ENCODE measurements around the gene ISLR.

ISLR gene

GRCh38 chr15:74192751-74193150 lies 19.2 kb downstream of the ISLR start:
- in situ Hi-C loops (cut with HindIII; ENCODE audit: low sequenced_read_pairs), result loop anchor here (5.0 kb wide), 1 partner anchor 50 kb away; no protein-coding TSS in a partner anchor

- in situ Hi-C loops (cut with HindIII; ENCODE audit: low sequenced_read_pairs), result loop anchor here (5.0 kb wide), 1 partner anchor 49 kb away; no protein-coding TSS in a partner anchor
Observed at GRCh38 chr15:74193299-74193718, 19.8 kb downstream of the ISLR start.

GRCh38 chr15:74193905-74194304 lies 20.4 kb downstream of the ISLR start:
- in situ Hi-C loops (cut with HindIII; ENCODE audit: low sequenced_read_pairs), result loop anchor here (5.0 kb wide), 1 partner anchor 48 kb away; no protein-coding TSS in a partner anchor

GRCh38 chr15:74194572-74195559 lies 21.4 kb downstream of the ISLR start:
- in situ Hi-C loops (cut with HindIII; ENCODE audit: low sequenced_read_pairs), result loop anchor here (5.0 kb wide), 1 partner anchor 47 kb away; no protein-coding TSS in a partner anchor

GRCh38 chr15:74196175-74196574 lies 22.7 kb downstream of the ISLR start:
- in situ Hi-C loops (cut with HindIII; ENCODE audit: low sequenced_read_pairs), result no loop called here

- in situ Hi-C loops (cut with HindIII; ENCODE audit: low sequenced_read_pairs), result no loop called here
Observed at GRCh38 chr15:74197176-74197965, 23.9 kb downstream of the ISLR start.

- in situ Hi-C loops (cut with HindIII; ENCODE audit: low sequenced_read_pairs), result no loop called here
Observed at GRCh38 chr15:74199297-74199652, 25.8 kb downstream of the ISLR start.

- in situ Hi-C loops (cut with HindIII; ENCODE audit: low sequenced_read_pairs), result no loop called here
Observed at GRCh38 chr15:74200412-74200815, 26.9 kb downstream of the ISLR start.

- in situ Hi-C loops (cut with HindIII; ENCODE audit: low sequenced_read_pairs), result no loop called here
Observed at GRCh38 chr15:74200871-74201419, 27.4 kb downstream of the ISLR start.

GRCh38 chr15:74201710-74202420 lies 28.4 kb downstream of the ISLR start:
- in situ Hi-C loops (cut with HindIII; ENCODE audit: low sequenced_read_pairs), result no loop called here

- in situ Hi-C loops (cut with HindIII; ENCODE audit: low sequenced_read_pairs), result no loop called here
Observed at GRCh38 chr15:74202452-74203401, 29.2 kb downstream of the ISLR start, which contains the start of gene STRA6. TSS of gene STRA6 (minus strand) at chr15:74202787. CDS start at chr15:74202267, 520 bp downstream.

GRCh38 chr15:74203914-74204431 lies 30.5 kb downstream of the ISLR start:
- in situ Hi-C loops (cut with HindIII; ENCODE audit: low sequenced_read_pairs), result no loop called here

- in situ Hi-C loops (cut with HindIII; ENCODE audit: low sequenced_read_pairs), result no loop called here
Observed at GRCh38 chr15:74205582-74205947, 32.1 kb downstream of the ISLR start.

- in situ Hi-C loops (cut with HindIII; ENCODE audit: low sequenced_read_pairs), result no loop called here
Observed at GRCh38 chr15:74206801-74207281, 33.3 kb downstream of the ISLR start.

- in situ Hi-C loops (cut with HindIII; ENCODE audit: low sequenced_read_pairs), result no loop called here
Observed at GRCh38 chr15:74207652-74208440, 34.3 kb downstream of the ISLR start.

- in situ Hi-C loops (cut with HindIII; ENCODE audit: low sequenced_read_pairs), result no loop called here
Observed at GRCh38 chr15:74208496-74208895, 35.0 kb downstream of the ISLR start.

- in situ Hi-C loops (cut with HindIII; ENCODE audit: low sequenced_read_pairs), result no loop called here
Observed at GRCh38 chr15:74208901-74209559, 35.5 kb downstream of the ISLR start.

- in situ Hi-C loops (cut with HindIII; ENCODE audit: low sequenced_read_pairs), result no loop called here
Observed at GRCh38 chr15:74209560-74209958, 36.0 kb downstream of the ISLR start.
